Measurements from ENCODE around the gene LTA4H. TPM values are rescaled to one million over a fixed set of nuclear protein-coding genes. Genes with fewer than 3 reads are reported as not detected.

Gene LTA4H
- total RNA-seq, 4 donors from 2014 or later, result 65.3 to 110 (median 67.6) TPM

DNA sequence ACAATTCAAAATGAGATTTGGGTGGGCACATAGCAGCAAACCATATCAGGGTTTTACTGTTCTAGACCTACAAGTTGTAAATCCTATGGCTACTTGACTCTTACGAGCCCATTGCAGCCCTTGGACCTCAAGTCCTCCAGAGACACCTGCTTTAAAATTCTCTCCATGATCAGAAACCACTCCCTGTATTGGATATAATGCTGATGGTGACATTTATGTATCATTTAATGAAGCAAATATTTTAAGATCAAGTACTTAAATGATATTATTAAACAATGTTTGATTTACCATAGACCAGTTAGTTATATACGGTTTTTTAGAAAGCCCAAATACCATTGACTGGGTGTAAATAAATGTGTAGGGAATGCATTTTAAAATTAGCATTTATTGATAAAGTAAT is 68.1 kb downstream of the LTA4H start:
- Histone ChIP-seq H3K4me3 (no peak overlapping the region), H3K36me3 (no peaks in the 10 kb centered on the region), H3K27ac (no peak overlapping the region), H3K27me3 (no peaks in the 10 kb centered on the region), H3K4me1 (no peaks in the 10 kb centered on the region), H3K9me3 (no peaks in the 10 kb centered on the region)
- TF ChIP-seq EP300 (IDR thresholded peaks at IDR 0.05) (no peak), POLR2AphosphoS5 (IDR thresholded peaks at IDR 0.05) (no peak), POLR2A (IDR thresholded peaks at IDR 0.05) (no peak)
- TF ChIP-seq, protein P1, sequence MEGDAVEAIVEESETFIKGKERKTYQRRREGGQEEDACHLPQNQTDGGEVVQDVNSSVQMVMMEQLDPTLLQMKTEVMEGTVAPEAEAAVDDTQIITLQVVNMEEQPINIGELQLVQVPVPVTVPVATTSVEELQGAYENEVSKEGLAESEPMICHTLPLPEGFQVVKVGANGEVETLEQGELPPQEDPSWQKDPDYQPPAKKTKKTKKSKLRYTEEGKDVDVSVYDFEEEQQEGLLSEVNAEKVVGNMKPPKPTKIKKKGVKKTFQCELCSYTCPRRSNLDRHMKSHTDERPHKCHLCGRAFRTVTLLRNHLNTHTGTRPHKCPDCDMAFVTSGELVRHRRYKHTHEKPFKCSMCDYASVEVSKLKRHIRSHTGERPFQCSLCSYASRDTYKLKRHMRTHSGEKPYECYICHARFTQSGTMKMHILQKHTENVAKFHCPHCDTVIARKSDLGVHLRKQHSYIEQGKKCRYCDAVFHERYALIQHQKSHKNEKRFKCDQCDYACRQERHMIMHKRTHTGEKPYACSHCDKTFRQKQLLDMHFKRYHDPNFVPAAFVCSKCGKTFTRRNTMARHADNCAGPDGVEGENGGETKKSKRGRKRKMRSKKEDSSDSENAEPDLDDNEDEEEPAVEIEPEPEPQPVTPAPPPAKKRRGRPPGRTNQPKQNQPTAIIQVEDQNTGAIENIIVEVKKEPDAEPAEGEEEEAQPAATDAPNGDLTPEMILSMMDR (IDR thresholded peaks at IDR 0.05), result no peak
- no peak for ATAC-seq
- 93 to 95% methylated on average over 2 of the region's 2 CpGs for WGBS, 2 donors (ENCODE audit: low coverage in 1 of 2)

DNA sequence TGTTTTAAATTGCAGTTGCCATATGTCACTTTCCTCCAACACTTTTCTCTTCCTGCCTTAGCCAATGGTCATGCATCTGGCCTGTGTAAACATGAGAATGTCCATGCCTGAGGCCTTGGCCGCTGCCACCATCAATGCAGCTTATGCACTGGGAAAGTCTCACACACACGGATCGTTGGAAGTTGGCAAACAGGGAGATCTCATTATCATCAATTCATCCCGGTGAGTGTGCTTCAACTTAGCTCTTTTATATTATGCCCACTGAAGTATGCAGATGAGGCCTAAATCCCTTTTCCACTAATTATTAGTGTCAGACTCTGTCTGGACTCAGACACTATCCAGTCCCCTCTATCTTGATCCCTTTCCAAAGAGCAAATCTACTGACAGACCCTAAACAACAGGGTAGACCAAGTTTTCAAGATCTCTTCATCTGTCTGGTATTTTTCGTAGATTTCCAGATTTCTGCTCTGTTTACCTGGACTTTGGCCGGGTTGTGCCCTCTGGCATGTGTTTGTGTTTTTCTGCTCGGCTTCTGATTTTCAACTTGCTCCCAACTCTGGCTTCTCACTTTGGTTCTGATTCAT is 69.0 kb downstream of the LTA4H start:
- Histone ChIP-seq H3K9me3 (no peaks in the 10 kb centered on the region), H3K27me3 (no peaks in the 10 kb centered on the region), H3K27ac (no peak overlapping the region), H3K4me1 (no peaks in the 10 kb centered on the region), H3K4me3 (no peak overlapping the region), H3K36me3 (no peaks in the 10 kb centered on the region)
- no peak for ATAC-seq
- TF ChIP-seq EP300 (IDR thresholded peaks at IDR 0.05) (no peak), POLR2A (IDR thresholded peaks at IDR 0.05) (no peak), POLR2AphosphoS5 (IDR thresholded peaks at IDR 0.05) (no peak)
- TF ChIP-seq, protein P1 (IDR thresholded peaks at IDR 0.05), result no peak
- WGBS, 2 donors (ENCODE audit: low coverage in 1 of 2), result 62 to 71% methylated on average over 5 to 7 of the region's 7 CpGs

- TF ChIP-seq, protein P1 (IDR thresholded peaks at IDR 0.05), result no peak
- TF ChIP-seq EP300 (IDR thresholded peaks at IDR 0.05), result no peak
- no peak for TF ChIP-seq POLR2A (IDR thresholded peaks at IDR 0.05)
- TF ChIP-seq POLR2AphosphoS5 (IDR thresholded peaks at IDR 0.05), result no peak
- no peaks in the 10 kb centered on the region for H3K4me1 ChIP-seq
- no peaks in the 10 kb centered on the region for H3K27me3 ChIP-seq
- no peaks in the 10 kb centered on the region for H3K9me3 ChIP-seq
- no peak overlapping the region for H3K27ac ChIP-seq
- ATAC-seq, result no peak
- H3K4me3 ChIP-seq, result no peak overlapping the region
- H3K36me3 ChIP-seq, result no peaks in the 10 kb centered on the region
- WGBS, 2 donors (ENCODE audit: low coverage in 1 of 2), result 64 to 75% methylated on average over 2 of the region's 2 CpGs
Observed at GRCh38 chr12:95963096-95963495, 72.3 kb downstream of the LTA4H start.

- TF ChIP-seq EP300 (IDR thresholded peaks at IDR 0.05), result no peak
- TF ChIP-seq POLR2AphosphoS5 (IDR thresholded peaks at IDR 0.05), result no peak
- TF ChIP-seq, protein P1 (IDR thresholded peaks at IDR 0.05), result no peak
- TF ChIP-seq POLR2A (IDR thresholded peaks at IDR 0.05), result no peak
- 24 to 92% methylated on average over 2 to 3 of the region's 7 CpGs for WGBS, 2 donors (ENCODE audit: low coverage in 1 of 2)
- Histone ChIP-seq H3K4me3 (no peak overlapping the region), H3K4me1 (no peaks in the 10 kb centered on the region), H3K27me3 (no peaks in the 10 kb centered on the region), H3K9me3 (no peaks in the 10 kb centered on the region), H3K27ac (no peak overlapping the region), H3K36me3 (no peaks in the 10 kb centered on the region)
- no peak for ATAC-seq
Observed at GRCh38 chr12:95962222-95962621, 73.2 kb downstream of the LTA4H start.

- ATAC-seq, result no peak
- Histone ChIP-seq H3K27me3 (peaks cover 4% of the 10 kb centered on the region), H3K9me3 (no peaks in the 10 kb centered on the region), H3K4me3 (no peak overlapping the region), H3K4me1 (no peaks in the 10 kb centered on the region), H3K27ac (no peak overlapping the region), H3K36me3 (no peaks in the 10 kb centered on the region)
- 64 to 90% methylated on average over 5 of the region's 5 CpGs for WGBS, 2 donors (ENCODE audit: low coverage in 1 of 2)
- TF ChIP-seq, protein P1 (IDR thresholded peaks at IDR 0.05), result no peak
- TF ChIP-seq POLR2AphosphoS5 (IDR thresholded peaks at IDR 0.05), result no peak
- no peak for TF ChIP-seq POLR2A (IDR thresholded peaks at IDR 0.05)
- TF ChIP-seq EP300 (IDR thresholded peaks at IDR 0.05), result no peak
Observed at GRCh38 chr12:95960241-95960640, 75.1 kb downstream of the LTA4H start.

Data from gastroesophageal sphincter (tissue), 4 donors.